NT2/D1 (cell line): ENCODE results near the gene CALCR.

Source experiments
- DNase-seq: peaks from one replicate; pipeline ENCODE4 v3.0.0-alpha.2; 2011; ENCODE audit warnings: low read depth, low spot score
- H3K27me3 ChIP-seq: 2 replicates; pipeline ENCODE4 v1.6.0; 2011; ENCODE audit warnings: mild to moderate bottlenecking; ENCODE audit not compliant: insufficient read length, insufficient read depth
- H3K36me3 ChIP-seq: 2 replicates; pipeline ENCODE4 v1.6.1; 2011; ENCODE audit warnings: mild to moderate bottlenecking, low read length, mixed read lengths; ENCODE audit not compliant: insufficient read depth, insufficient read length
- H3K4me1 ChIP-seq: 2 replicates; pipeline ENCODE4 v1.5.1; 2011; ENCODE audit not compliant: insufficient read depth, insufficient read length
- H3K4me3 ChIP-seq: 2 replicates; pipeline ENCODE4 v1.5.1; 2011; ENCODE audit warnings: low read depth; ENCODE audit not compliant: insufficient read length
- H3K9ac ChIP-seq: 2 replicates; pipeline ENCODE4 v1.6.0; 2011; ENCODE audit warnings: low read depth; ENCODE audit not compliant: insufficient read length
- H3K9me3 ChIP-seq: 2 replicates; pipeline ENCODE4 v1.5.1; 2011; ENCODE audit warnings: mild to moderate bottlenecking, low read length; ENCODE audit not compliant: insufficient read depth
- SUZ12 ChIP-seq: IDR thresholded peaks from 2 replicates; pipeline ENCODE4 v1.6.1; 2011; ENCODE audit not compliant: insufficient read length, insufficient read depth; ENCODE audit errors: extremely low read depth
- YY1 ChIP-seq: IDR thresholded peaks from 2 replicates; pipeline ENCODE4 v1.6.1; 2011; ENCODE audit not compliant: insufficient read length, insufficient read depth
- ZNF274 ChIP-seq: IDR thresholded peaks from 2 replicates; pipeline ENCODE4 v1.6.1; 2011; ENCODE audit warnings: mild to moderate bottlenecking, low read depth, low read length

The CALCR gene

GRCh38 chr7:93414574-93414973 is 159.9 kb downstream of the CALCR start:
- no peak for DNase-seq
- no peaks in the 10 kb centered on the region for H3K9me3 ChIP-seq
- no peaks in the 10 kb centered on the region for H3K4me1 ChIP-seq
- no peaks in the 10 kb centered on the region for H3K27me3 ChIP-seq
- H3K9ac ChIP-seq = no peak overlapping the region
- no peaks in the 10 kb centered on the region for H3K36me3 ChIP-seq
- no peak overlapping the region for H3K4me3 ChIP-seq
- TF ChIP-seq ZNF274 (no peak), SUZ12 (no peak), YY1 (no peak)

- Histone ChIP-seq H3K9ac (no peak overlapping the region), H3K4me3 (no peak overlapping the region), H3K9me3 (peaks cover 7% of the 10 kb centered on the region; the same call in 1 of the 2 replicates), H3K4me1 (no peaks in the 10 kb centered on the region), H3K36me3 (no peaks in the 10 kb centered on the region), H3K27me3 (no peaks in the 10 kb centered on the region)
- no peak for DNase-seq
- TF ChIP-seq YY1 = no peak
- TF ChIP-seq ZNF274 = no peak
- TF ChIP-seq SUZ12 = no peak
Observed at GRCh38 chr7:93409324-93409723, 165.2 kb downstream of the CALCR start.

- TF ChIP-seq YY1 = no peak
- TF ChIP-seq ZNF274 = no peak
- TF ChIP-seq SUZ12 = no peak
- no peaks in the 10 kb centered on the region for H3K4me1 ChIP-seq
- H3K4me3 ChIP-seq = no peak overlapping the region
- no peak overlapping the region for H3K9ac ChIP-seq
- DNase-seq = no peak
- peaks cover 7% of the 10 kb centered on the region; the same call in 1 of the 2 replicates for H3K9me3 ChIP-seq
- no peaks in the 10 kb centered on the region for H3K27me3 ChIP-seq
- H3K36me3 ChIP-seq = no peaks in the 10 kb centered on the region
Observed at GRCh38 chr7:93407239-93407638, 167.3 kb downstream of the CALCR start.

DNA sequence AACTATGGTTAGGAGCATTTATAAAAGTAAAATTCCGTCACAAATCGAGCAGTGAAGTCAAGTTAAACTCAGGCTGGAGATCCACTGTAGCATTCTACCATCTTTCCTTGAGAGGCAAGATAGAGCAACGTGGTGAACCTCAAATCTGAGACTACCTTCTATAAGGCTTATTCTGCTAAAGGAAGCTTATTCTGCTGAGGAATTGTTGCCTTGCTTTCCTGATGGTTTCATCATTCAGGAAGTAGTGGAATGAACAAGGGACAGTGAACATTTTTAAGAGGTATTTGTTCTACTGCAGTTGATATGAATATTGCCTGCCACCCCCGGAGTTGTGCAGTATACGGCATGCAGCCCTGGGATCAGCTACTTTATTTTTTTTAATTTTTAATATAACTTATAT is 171.6 kb downstream of the CALCR start:
- no peaks in the 10 kb centered on the region for H3K27me3 ChIP-seq
- TF ChIP-seq SUZ12 (no peak), YY1 (no peak), ZNF274 (no peak)
- DNase-seq = no peak
- no peaks in the 10 kb centered on the region for H3K4me1 ChIP-seq
- peaks cover 7% of the 10 kb centered on the region; the same call in 1 of the 2 replicates for H3K9me3 ChIP-seq
- H3K9ac ChIP-seq = no peak overlapping the region
- no peaks in the 10 kb centered on the region for H3K36me3 ChIP-seq
- no peak overlapping the region for H3K4me3 ChIP-seq

DNA sequence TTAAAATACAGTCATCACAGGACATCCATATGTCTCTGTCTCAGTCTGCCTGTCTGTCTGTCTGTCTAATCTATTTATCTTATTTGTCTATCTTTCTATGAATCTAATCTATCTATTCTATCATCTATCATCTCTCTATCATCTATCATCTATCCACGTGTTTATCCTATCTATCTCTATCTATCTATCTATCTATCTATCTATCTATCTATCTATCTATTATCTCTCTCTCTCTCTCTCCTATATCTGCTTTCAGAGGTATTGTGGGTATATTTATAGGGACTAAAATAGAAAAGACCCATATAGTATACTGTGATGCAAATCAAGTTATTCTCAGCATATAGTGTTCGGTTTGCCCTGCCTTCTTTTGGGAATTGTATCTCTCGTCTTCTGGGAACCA is 174.9 kb downstream of the CALCR start:
- no peak for DNase-seq
- TF ChIP-seq YY1 = no peak
- no peak for TF ChIP-seq ZNF274
- TF ChIP-seq SUZ12 = no peak
- Histone ChIP-seq H3K9ac (no peak overlapping the region), H3K36me3 (no peaks in the 10 kb centered on the region), H3K4me1 (no peaks in the 10 kb centered on the region), H3K4me3 (no peak overlapping the region), H3K9me3 (no peaks in the 10 kb centered on the region), H3K27me3 (peaks cover 3% of the 10 kb centered on the region)

- no peak overlapping the region for H3K9ac ChIP-seq
Observed at GRCh38 chr7:93392984-93393383, 181.5 kb downstream of the CALCR start.

DNA sequence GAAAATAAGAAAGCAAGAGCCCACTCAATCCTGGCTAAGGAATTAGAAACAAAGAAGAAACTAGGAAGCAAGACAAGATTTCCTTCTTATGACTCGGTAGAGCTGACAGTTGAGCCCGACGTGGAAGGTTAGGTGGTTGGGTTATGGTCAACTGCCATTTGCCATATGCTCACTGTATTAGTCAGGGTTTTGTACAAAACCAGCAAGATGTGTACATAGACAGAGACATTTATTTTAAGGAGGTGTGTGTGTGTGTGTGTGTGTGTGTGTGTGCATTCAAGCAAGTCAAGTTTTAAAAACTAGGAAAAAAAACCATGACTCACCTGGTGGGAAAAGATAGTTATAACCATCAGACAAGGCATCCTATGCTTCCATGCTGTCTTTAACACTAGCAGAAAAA is 183.9 kb downstream of the CALCR start:
- TF ChIP-seq SUZ12 (no peak), ZNF274 (no peak), YY1 (no peak)
- H3K27me3 ChIP-seq = peaks cover 11% of the 10 kb centered on the region

More at GRCh38 chr7:93392984-93393383, 181.5 kb downstream of the CALCR start:
- Histone ChIP-seq H3K9me3 (no peaks in the 10 kb centered on the region), H3K36me3 (no peaks in the 10 kb centered on the region), H3K27me3 (peaks cover 11% of the 10 kb centered on the region), H3K4me1 (no peaks in the 10 kb centered on the region), H3K4me3 (no peak overlapping the region)
- TF ChIP-seq ZNF274 (no peak), YY1 (no peak), SUZ12 (no peak)
- no peak for DNase-seq

More for the DNA sequence above, 183.9 kb downstream of the CALCR start:
- DNase-seq = no peak
- no peaks in the 10 kb centered on the region for H3K4me1 ChIP-seq
- H3K4me3 ChIP-seq = no peak overlapping the region
- H3K9me3 ChIP-seq = no peaks in the 10 kb centered on the region
- no peaks in the 10 kb centered on the region for H3K36me3 ChIP-seq
- no peak overlapping the region for H3K9ac ChIP-seq
